ENCODE measurements around the gene KCMF1.

DNA sequence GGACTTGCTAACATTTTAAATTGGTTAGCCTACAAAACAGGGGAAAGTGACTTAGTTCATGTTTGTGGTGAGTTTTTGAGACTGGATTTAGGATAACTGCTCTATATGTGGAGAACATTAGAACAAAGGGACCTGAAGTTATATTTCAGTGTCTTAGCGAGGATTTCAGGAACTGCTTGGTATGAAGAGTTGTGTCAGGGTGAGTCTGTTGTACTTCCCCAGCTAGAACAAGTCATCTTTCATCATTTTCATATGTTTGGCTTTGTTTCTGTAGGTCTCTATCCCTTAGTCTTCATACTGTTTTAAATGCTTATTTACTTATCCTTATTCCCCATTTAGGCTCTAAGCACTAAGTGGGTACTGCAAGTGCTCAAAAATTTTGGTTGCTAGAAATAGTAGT, 41.9 kb downstream of the KCMF1 start:
- TF ChIP-seq, protein P1, sequence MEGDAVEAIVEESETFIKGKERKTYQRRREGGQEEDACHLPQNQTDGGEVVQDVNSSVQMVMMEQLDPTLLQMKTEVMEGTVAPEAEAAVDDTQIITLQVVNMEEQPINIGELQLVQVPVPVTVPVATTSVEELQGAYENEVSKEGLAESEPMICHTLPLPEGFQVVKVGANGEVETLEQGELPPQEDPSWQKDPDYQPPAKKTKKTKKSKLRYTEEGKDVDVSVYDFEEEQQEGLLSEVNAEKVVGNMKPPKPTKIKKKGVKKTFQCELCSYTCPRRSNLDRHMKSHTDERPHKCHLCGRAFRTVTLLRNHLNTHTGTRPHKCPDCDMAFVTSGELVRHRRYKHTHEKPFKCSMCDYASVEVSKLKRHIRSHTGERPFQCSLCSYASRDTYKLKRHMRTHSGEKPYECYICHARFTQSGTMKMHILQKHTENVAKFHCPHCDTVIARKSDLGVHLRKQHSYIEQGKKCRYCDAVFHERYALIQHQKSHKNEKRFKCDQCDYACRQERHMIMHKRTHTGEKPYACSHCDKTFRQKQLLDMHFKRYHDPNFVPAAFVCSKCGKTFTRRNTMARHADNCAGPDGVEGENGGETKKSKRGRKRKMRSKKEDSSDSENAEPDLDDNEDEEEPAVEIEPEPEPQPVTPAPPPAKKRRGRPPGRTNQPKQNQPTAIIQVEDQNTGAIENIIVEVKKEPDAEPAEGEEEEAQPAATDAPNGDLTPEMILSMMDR (IDR thresholded peaks at IDR 0.05), result no peak
- TF ChIP-seq EZH2 (IDR thresholded peaks at IDR 0.05; ENCODE audit: borderline replicate concordance, insufficient read depth, low read depth, low read length, poor library complexity, severe bottlenecking), result no peak
